Thyroid gland (tissue), 4 donors: ENCODE results near the gene BHLHE41.

Experiments used
- CTCF ChIP-seq, 6 experiments: fragments of 200-600 bp in 3 of 6; fragments of 450-650 bp in 3 of 6; sonication (generic) in 3 of 6; IDR thresholded peaks; one replicate each; pipeline ENCODE4 v1.5.1; 2016 to 2019; ENCODE audit warnings: antibody characterized with exemption in 6 of 6, mild to moderate bottlenecking in 2 of 6, inconsistent platforms in 1 of 6, moderate library complexity in 1 of 6
- POLR2A ChIP-seq, 2 donors: fragments of 450-650 bp; IDR thresholded peaks; one replicate each; pipeline ENCODE4 v1.6.1; 2017; ENCODE audit warnings: antibody characterized with exemption in 2 of 2, mild to moderate bottlenecking in 2 of 2, moderate library complexity in 1 of 2

GRCh38 chr12:26143291-26143690 lies 18.5 kb upstream of the BHLHE41 start:
- TF ChIP-seq CTCF (IDR thresholded peaks at IDR 0.05) = no peak
- TF ChIP-seq POLR2A (IDR thresholded peaks at IDR 0.05) = no peak
